ENCODE data around the gene RSBN1. TPM values are rescaled to one million over a fixed set of nuclear protein-coding genes. Genes with fewer than 3 reads are reported as not detected.

The RSBN1 gene
- total and polyA plus RNA-seq, 9 of the 15 experiments (the other 6 are each of a cell fraction or from before 2014, with no cell fraction given) = 4.5 to 24.3 (median 13.0) TPM

DNA sequence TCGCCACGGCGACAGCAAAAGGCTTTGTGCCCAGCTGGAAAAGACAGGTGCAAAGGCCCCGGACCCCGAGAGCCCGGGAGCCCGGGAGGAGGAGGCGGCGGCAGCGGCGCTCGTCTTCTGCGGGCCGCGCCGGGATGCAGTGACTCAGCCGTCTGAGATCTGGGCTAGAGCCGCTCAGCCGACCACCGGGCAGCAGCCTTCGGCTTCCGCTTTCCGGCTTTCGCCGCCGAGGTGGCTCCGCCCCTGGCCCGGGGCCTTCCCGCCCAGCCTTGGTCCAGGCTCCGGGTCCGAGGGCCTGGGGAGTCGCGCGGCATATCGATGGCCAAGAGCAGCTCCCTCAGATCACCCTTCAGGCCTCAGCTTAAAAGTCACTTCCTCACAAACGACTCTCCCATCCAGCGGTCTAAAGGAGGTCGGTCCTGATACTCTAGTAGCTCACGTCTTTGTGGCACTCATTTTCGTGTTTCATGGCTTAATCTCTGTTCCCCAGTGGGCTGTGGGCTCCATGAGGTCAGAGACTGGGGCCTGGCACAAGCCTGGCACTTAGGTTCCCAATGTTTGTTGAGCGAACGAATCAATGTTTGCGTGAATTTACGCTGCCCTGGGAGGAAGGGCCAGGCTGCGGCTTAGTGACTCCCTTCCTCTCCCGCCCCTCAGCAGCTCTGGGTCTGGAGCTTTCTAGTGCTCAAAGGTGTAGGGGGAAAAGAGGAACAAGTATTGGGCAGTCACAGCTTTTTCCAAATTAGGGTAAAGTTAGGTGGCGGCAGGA is 52.8 kb downstream of the RSBN1 start, which contains the start of gene PHTF1 (continued):
- TF ChIP-seq, protein P1, sequence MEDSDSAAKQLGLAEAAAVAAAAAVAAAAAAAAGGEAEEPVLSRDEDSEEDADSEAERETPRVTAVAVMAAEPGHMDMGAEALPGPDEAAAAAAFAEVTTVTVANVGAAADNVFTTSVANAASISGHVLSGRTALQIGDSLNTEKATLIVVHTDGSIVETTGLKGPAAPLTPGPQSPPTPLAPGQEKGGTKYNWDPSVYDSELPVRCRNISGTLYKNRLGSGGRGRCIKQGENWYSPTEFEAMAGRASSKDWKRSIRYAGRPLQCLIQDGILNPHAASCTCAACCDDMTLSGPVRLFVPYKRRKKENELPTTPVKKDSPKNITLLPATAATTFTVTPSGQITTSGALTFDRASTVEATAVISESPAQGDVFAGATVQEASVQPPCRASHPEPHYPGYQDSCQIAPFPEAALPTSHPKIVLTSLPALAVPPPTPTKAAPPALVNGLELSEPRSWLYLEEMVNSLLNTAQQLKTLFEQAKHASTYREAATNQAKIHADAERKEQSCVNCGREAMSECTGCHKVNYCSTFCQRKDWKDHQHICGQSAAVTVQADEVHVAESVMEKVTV (CRISPR knock-in tag; IDR thresholded peaks at IDR 0.05) = no peak
- peak; percentile 23 to 91; a peak in 2 of 4 replicates for TF ChIP-seq TEAD1 (CRISPR knock-in tag; IDR thresholded peaks at IDR 0.05)
- no peak for TF ChIP-seq CBX5 (IDR thresholded peaks at IDR 0.05; ENCODE audit: borderline replicate concordance, low read depth)
- TF ChIP-seq BRF1 (IDR thresholded peaks at IDR 0.05; ENCODE audit: borderline replicate concordance, extremely low read depth, insufficient read length) = no peak
- peak; percentile 84 for TF ChIP-seq PHF20 (IDR thresholded peaks at IDR 0.05; ENCODE audit: partially characterized antibody)
- TF ChIP-seq MAFK (IDR thresholded peaks at IDR 0.05; ENCODE audit: low read length) = peak; percentile 69
- TF ChIP-seq EP300 (IDR thresholded peaks at IDR 0.05; ENCODE audit: low read length) = peak; percentile 4; the same call in 1 of the 2 replicates
- TF ChIP-seq MAFF (IDR thresholded peaks at IDR 0.05; ENCODE audit: low read length) = no peak
- TF ChIP-seq, protein P2, sequence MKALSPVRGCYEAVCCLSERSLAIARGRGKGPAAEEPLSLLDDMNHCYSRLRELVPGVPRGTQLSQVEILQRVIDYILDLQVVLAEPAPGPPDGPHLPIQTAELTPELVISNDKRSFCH (CRISPR knock-in tag; IDR thresholded peaks at IDR 0.05) = no peak
- TF ChIP-seq, protein P2 (tag; IDR thresholded peaks at IDR 0.05) = peak; percentile 66; the same call in 1 of the 2 replicates
- peak; percentile 43 for TF ChIP-seq PCBP1 (IDR thresholded peaks at IDR 0.05; ENCODE audit: low read depth, low read length, poor library complexity, severe bottlenecking)
- TF ChIP-seq HDAC8 (tag; IDR thresholded peaks at IDR 0.05) = no peak
- TF ChIP-seq, protein P3, sequence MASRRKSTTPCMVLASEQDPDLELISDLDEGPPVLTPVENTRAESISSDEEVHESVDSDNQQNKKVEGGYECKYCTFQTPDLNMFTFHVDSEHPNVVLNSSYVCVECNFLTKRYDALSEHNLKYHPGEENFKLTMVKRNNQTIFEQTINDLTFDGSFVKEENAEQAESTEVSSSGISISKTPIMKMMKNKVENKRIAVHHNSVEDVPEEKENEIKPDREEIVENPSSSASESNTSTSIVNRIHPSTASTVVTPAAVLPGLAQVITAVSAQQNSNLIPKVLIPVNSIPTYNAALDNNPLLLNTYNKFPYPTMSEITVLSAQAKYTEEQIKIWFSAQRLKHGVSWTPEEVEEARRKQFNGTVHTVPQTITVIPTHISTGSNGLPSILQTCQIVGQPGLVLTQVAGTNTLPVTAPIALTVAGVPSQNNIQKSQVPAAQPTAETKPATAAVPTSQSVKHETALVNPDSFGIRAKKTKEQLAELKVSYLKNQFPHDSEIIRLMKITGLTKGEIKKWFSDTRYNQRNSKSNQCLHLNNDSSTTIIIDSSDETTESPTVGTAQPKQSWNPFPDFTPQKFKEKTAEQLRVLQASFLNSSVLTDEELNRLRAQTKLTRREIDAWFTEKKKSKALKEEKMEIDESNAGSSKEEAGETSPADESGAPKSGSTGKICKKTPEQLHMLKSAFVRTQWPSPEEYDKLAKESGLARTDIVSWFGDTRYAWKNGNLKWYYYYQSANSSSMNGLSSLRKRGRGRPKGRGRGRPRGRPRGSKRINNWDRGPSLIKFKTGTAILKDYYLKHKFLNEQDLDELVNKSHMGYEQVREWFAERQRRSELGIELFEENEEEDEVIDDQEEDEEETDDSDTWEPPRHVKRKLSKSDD (conservative IDR thresholded peaks at IDR 0.05; ENCODE audit: low read length) = no peak
- peak; percentile 3; the same call in 1 of the 2 replicates for TF ChIP-seq ESRRB (CRISPR knock-in tag; IDR thresholded peaks at IDR 0.05; ENCODE audit: borderline replicate concordance)
- TF ChIP-seq FOXK2 (conservative IDR thresholded peaks at IDR 0.05 in 1 of 2, IDR thresholded peaks at IDR 0.05 in 1 of 2; ENCODE audit: low read depth in 2 of 2) = peak in 1 of 2 experiments; percentile 18; a peak in 1 of 4 replicates
- no peak for TF ChIP-seq NR2C1 (IDR thresholded peaks at IDR 0.05)
- TF ChIP-seq NR2C1 (tag; IDR thresholded peaks at IDR 0.05) = peak; percentile 73
- 0 out of 2 replicates have a peak, but pooled peaks have one; percentile 38 for TF ChIP-seq CREB1 (IDR thresholded peaks at IDR 0.05)
- TF ChIP-seq CREB1 (CRISPR knock-in tag; IDR thresholded peaks at IDR 0.05) = peak; percentile 70
